HG02981 (cell line): ENCODE measurements around the gene EEF2.
"Not testable (repeated sequence)": the region's sequence is repeated elsewhere in the genome, so short reads cannot be mapped to it uniquely, and the experiment has no call there.

Experiments used
- ATAC-seq: cut with Tn5 transposase; IDR thresholded peaks from one replicate; pipeline ENCODE4 v1.9.1; 2021; ENCODE audit warnings: mild to moderate bottlenecking, moderate library complexity; ENCODE audit not compliant: unreplicated experiment

The EEF2 gene

DNA sequence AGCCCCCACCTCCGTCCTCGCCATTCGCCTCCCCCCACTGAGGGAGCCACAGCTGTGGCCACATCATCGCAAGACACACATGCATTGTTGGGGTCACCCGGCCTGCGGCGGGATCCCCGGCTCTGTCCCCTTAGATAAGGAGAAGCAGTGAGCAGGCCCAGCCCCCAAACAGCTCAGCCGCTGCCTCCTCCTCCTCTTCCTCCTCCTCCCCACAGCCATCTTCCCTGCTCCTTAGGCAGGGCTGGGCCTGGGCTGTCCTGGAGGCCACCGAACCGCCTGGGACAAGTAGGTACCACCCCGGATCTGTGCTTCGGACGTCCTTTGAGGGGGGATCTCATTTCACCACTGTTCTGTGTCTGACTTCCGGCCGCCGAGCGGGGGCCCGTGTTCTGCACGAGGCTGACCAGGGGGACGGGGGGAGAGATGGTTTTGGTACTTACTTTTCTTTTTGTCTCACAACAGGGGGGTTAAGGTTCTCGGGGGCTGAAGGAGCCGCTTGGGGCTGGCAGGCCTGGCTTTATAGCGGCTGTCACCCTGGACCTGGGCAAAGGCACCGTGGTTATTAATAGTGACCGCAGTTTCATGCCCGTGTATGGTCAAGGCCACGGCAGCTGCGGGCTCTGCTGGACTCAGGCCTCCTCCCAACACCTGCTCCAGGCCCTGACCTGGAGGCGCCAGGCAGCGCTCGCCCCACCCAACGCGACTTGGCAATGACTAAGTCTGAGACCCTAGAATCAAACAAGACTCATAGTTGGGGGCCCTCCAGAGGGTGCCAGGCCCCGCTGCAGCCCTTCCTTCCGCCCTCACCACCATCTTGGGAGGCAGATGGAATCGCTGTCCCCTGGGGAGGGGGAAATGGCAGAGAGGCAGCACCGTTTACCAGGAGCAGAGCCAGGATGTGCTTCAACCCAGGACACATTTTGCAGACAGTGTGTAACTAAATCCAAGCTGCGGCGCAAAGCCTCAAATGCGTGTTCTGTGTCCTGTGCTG is 34.1 kb downstream of the EEF2 start:
- ATAC-seq, result no peak

GRCh38 chr19:3949997-3950859 is 35.0 kb downstream of the EEF2 start:
- no peak for ATAC-seq

DNA sequence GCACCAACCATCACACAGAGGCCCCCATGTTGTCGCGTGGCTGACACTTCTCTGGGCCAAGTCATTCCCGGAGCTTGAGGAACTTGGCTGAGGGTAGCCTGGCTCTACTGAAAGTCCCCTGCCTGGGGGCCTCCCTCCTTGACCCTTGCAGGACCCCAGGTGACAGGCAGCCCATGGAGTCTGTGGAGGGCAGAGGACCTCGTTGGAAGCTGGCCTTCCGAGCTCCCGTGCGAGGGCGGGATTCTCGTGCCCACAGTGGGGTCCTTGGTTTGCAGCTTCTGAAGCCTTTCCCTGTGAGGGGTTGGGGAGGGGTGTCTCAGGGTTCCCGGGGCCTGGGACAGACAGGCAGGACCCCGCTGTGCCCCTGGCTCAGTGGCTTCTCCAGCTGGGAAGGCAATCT is 36.0 kb downstream of the EEF2 start:
- ATAC-seq, result no peak

GRCh38 chr19:3947316-3947933 is 37.8 kb downstream of the EEF2 start:
- ATAC-seq, result not testable (repeated sequence)

- no peak for ATAC-seq
These were observed 39.4 kb downstream of the EEF2 start for GRCh38 chr19:3945838-3946237.

- no peak for ATAC-seq
These were observed 41.1 kb downstream of the EEF2 start for GRCh38 chr19:3944018-3944721.

DNA sequence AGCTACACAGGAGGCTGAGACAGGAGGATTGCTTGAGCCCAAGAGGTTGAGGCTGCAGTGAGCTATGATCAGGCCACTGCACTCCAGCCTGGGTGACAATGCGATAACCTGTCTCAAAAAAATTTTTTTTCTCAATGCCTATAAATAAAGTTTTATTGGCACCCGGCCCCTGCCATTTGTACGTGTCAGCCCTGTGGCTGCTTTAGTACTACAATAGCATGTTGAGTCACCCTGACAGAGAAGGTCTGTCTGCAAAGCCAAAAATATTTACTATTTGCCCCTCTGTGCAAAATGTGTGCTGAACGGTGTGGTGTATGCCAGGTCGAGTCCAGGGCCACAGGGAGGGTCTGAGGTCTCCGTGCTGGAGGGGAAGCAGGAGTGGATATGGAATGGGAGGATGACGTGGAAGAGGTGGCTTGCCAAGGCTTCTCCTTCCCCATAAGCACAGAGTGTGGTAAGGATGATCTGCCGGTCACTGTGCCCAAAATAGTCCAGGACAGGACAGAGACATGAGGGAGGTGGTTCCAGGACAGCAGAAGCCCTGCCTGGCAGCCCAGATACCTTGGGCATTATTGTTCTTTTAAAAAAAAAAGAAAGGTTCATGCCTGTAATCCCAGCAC is 42.4 kb downstream of the EEF2 start:
- ATAC-seq, result no peak

DNA sequence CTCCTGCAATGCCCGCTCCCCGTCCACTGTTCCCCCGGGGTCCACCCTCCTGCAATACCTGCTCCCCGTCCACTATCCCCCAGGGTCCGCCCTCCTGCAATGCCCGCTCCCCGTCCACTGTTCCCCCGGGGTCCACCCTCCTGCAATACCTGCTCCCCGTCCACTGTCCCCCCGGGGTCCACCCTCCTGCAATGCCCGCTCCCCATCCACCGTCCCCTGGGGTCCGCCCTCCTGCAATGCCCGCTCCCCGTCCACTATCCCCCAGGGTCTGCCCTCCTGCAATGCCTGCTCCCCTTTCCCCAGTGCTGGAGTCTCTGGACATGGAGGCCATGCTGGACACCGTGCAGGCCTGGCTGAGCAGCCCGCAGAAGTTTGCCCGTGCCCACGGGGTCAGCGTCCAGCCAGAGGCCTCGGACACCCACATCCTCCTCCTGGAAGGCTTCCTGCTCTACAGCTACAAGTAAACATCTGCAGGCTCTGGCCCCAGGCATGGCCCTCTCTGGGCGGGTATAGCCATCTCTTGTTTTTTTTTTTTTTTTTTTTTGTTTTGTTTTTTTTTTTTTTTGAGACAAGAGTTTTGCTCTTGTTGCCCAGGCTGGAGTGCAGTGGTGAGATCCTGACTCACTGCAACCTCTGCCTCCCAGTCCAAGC is 46.8 kb downstream of the EEF2 start:
- not testable (repeated sequence) for ATAC-seq

- no peak for ATAC-seq
These were observed 48.5 kb downstream of the EEF2 start for GRCh38 chr19:3936506-3937442.

GRCh38 chr19:3932931-3933810 is 52.1 kb downstream of the EEF2 start, which contains the start of gene NMRK2:
TSS of gene NMRK2 (plus strand) at chr19:3933069. CDS start at chr19:3933672, 603 bp downstream.
- no peak for ATAC-seq

DNA sequence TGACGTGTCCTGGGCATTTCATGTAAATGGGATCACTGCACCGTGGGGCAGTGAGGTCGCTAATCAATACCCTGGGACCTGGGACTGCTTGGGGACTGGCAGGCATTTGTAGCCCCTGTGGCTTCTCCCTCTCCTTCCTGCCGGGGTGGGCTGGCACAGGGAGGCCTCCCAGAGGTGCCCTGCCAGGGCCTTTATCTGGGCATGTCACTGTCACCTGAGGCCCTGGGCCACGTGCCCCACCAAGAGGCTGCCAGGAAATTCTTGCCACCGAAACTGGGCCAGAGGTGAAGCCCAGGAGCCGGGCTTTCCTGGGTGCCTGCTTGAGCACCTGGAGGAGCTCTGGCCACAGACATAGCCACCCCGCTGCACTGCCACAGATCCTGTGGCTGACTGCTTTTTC is 54.2 kb downstream of the EEF2 start:
- ATAC-seq, result no peak
